Right lobe of liver (tissue), 4 donors: Measurements from ENCODE around the gene RIPK4.

Source experiments
- CTCF ChIP-seq, 4 donors: fragments of 200-600 bp in 3 of 4; fragments of 450-650 bp in 1 of 4; IDR thresholded peaks; one replicate each; pipeline versions ENCODE4 v1.5.1 to v1.8.0; 2016 to 2022; ENCODE audit warnings: antibody characterized with exemption in 4 of 4, mild to moderate bottlenecking in 2 of 4
- POLR2A ChIP-seq: fragments of 450-650 bp; IDR thresholded peaks from one replicate; pipeline ENCODE4 v1.6.1; 2017; ENCODE audit warnings: antibody characterized with exemption, mild to moderate bottlenecking
- donor health status: DM: no; HTN: no; CAD: no.
- donor health status: DM: no; HTN: no; CAD: no.
- donor health status: DM: no; HTN: yes; CAD: no.

GRCh38 chr21:41761211-41761933 is 5.5 kb downstream of the RIPK4 start:
- TF ChIP-seq CTCF (IDR thresholded peaks at IDR 0.05) (no peak), POLR2A (no peak)
